HCT116 (cell line): ENCODE results near the gene HAPSTR1. TPM values are rescaled to one million over a fixed set of nuclear protein-coding genes. Genes with fewer than 3 reads are reported as not detected.

Source experiments
- ATAC-seq: fragments of 200-7000 bp; cut with Tn5 transposase; 2 replicates; pipeline ENCODE4 v1.9.1; 2020; ENCODE audit warnings: mild to moderate bottlenecking, moderate library complexity
- BruUV-seq: library from RNA; stranded (reverse); fragments of 400-500 nt; replicated peaks from 2 replicates; lab custom pipeline; 2021; lab: Mats Ljungman, UMichigan
- CTCF ChIA-PET: fragments of 300-600 bp; sonication (Branson Sonifier 250); formaldehyde crosslinking; loops from one replicate; lab custom pipeline; 2021; ENCODE audit warnings: antibody characterized with exemption; lab: Charles Lee
- POLR2A ChIA-PET: fragments of 300-600, 350-600 bp; sonication (Branson Sonifier 250); formaldehyde crosslinking; loops from one replicate; lab custom pipeline; 2021; ENCODE audit warnings: antibody characterized with exemption; lab: Charles Lee
- RAD21 ChIA-PET, 2 experiments: fragments of 300-600 bp; sonication (Branson Sonifier 250); formaldehyde crosslinking; loops; one replicate each; lab custom pipeline; 2023; ENCODE audit warnings: low total read pairs in 2 of 2; ENCODE audit not compliant: uncharacterized antibody in 2 of 2, unreplicated experiment in 2 of 2, low non-redundant PET in 1 of 2; lab: Charles Lee
- DNase-seq: peaks from one replicate; pipeline ENCODE4 v3.0.0-alpha.2; 2010; ENCODE audit warnings: low read depth, low spot score
- H2AFZ ChIP-seq: fragments of 200-600 bp; shearing (Covaris generic), sonication (generic); 2 replicates; pipeline ENCODE4 v1.6.1; 2017; ENCODE audit warnings: low read depth, mixed run types, mixed read lengths, antibody characterized with exemption, low read length; ENCODE audit not compliant: poor library complexity, severe bottlenecking
- H3K27ac ChIP-seq: 2 replicates; pipeline ENCODE4 v1.5.1; 2012; ENCODE audit warnings: low read depth, low read length
- H3K27me3 ChIP-seq: fragments of 200-600 bp; sonication (generic); 2 replicates; pipeline ENCODE4 v1.6.1; 2016; ENCODE audit warnings: mixed run types, low read length, mixed read lengths; ENCODE audit not compliant: insufficient read depth
- H3K36me3 ChIP-seq, 2 experiments: fragments of 200-500 bp in 1 of 2; fragments of 200-600 bp in 1 of 2; sonication (Bioruptor generic) in 1 of 2; sonication (generic) in 1 of 2; 2 replicates each; pipeline versions ENCODE4 v1.5.1 to v1.6.1; 2014 to 2016; ENCODE audit warnings: low read length in 2 of 2, inconsistent platforms in 1 of 2, mixed read lengths in 1 of 2, mixed run types in 1 of 2; ENCODE audit not compliant: insufficient read depth in 2 of 2, control insufficient read depth in 1 of 2
- H3K4me1 ChIP-seq, 2 experiments: fragments of 200-600 bp in 1 of 2; sonication (generic) in 1 of 2; 2 replicates each; pipeline versions ENCODE4 v1.5.1 to v1.6.1; 2012 to 2017; ENCODE audit warnings: low read length in 2 of 2, inconsistent platforms in 1 of 2, mild to moderate bottlenecking in 1 of 2, mixed read lengths in 1 of 2, mixed run types in 1 of 2, moderate library complexity in 1 of 2; ENCODE audit not compliant: insufficient read depth in 2 of 2, control insufficient read depth in 1 of 2
- H3K4me2 ChIP-seq: fragments of 200-600 bp; sonication (generic); 2 replicates; pipeline ENCODE4 v1.6.1; 2017; ENCODE audit warnings: mixed run types, low read length, mixed read lengths
- H3K4me3 ChIP-seq, 2 experiments: fragments of 200-600 bp in 1 of 2; sonication (generic) in 1 of 2; replicated peaks in 1 of 2; 2 replicates each; pipeline ENCODE4 v1.5.1; 2011 to 2016; ENCODE audit warnings: low read length in 2 of 2, control low read depth in 1 of 2, low read depth in 1 of 2, mild to moderate bottlenecking in 1 of 2, mixed read lengths in 1 of 2, mixed run types in 1 of 2
- H3K79me2 ChIP-seq: fragments of 200-600 bp; sonication (generic); 2 replicates; pipeline ENCODE4 v1.6.1; 2017; ENCODE audit warnings: mild to moderate bottlenecking, mixed run types, low read length, moderate library complexity, mixed read lengths; ENCODE audit not compliant: insufficient read depth
- H3K9ac ChIP-seq: fragments of 200-600 bp; sonication (generic); 2 replicates; pipeline ENCODE4 v1.6.1; 2016; ENCODE audit warnings: low read length, mixed read lengths
- H3K9me2 ChIP-seq: fragments of 200-600 bp; sonication (generic), shearing (Covaris generic); 2 replicates; pipeline ENCODE4 v1.6.1; 2017; ENCODE audit warnings: mixed run types, mild to moderate bottlenecking, moderate library complexity; ENCODE audit not compliant: insufficient read depth
- H3K9me3 ChIP-seq, 2 experiments: fragments of 200-500 bp in 1 of 2; fragments of 200-600 bp in 1 of 2; sonication (Bioruptor generic) in 1 of 2; sonication (generic) in 1 of 2; 2 replicates each; pipeline ENCODE4 v1.6.1; 2014 to 2017; ENCODE audit warnings: low read length in 2 of 2, mixed read lengths in 2 of 2, inconsistent platforms in 1 of 2, low read depth in 1 of 2, mild to moderate bottlenecking in 1 of 2, mixed run types in 1 of 2, moderate library complexity in 1 of 2; ENCODE audit not compliant: control insufficient read depth in 1 of 2, insufficient read depth in 1 of 2
- H4K20me1 ChIP-seq: fragments of 200-600 bp; sonication (generic), shearing (Covaris generic); 2 replicates; pipeline ENCODE4 v1.6.1; 2017; ENCODE audit warnings: mixed run types, mild to moderate bottlenecking, moderate library complexity; ENCODE audit not compliant: insufficient read depth
- POLR2AphosphoS5 ChIP-seq: IDR thresholded peaks from 2 replicates; pipeline ENCODE4 v1.6.1; 2011; ENCODE audit warnings: mild to moderate bottlenecking, low read depth, low read length, moderate library complexity
- RAD21 ChIP-seq: IDR thresholded peaks from 2 replicates; pipeline ENCODE4 v1.6.1; 2012; ENCODE audit warnings: low read depth, mild to moderate bottlenecking
- YY1 ChIP-seq: IDR thresholded peaks from 2 replicates; pipeline ENCODE4 v1.6.1; 2011; ENCODE audit warnings: low read length, low read depth, moderate library complexity, mild to moderate bottlenecking; ENCODE audit not compliant: insufficient replicate concordance; ENCODE audit errors: extremely low read depth
- intact Hi-C: fragments of 100-400 bp; cut with micrococcal nuclease; formaldehyde crosslinking; loops from 2 replicates; pipeline ENCODE4 v1.10.0; 2022
- total RNA-seq: library from RNA; stranded (reverse); gene quantifications from one replicate; pipeline ENCODE4 v1.2.1, GENCODE V29; 2021; ENCODE audit not compliant: unreplicated experiment
- TF ChIP-seq, protein P1 (sequence below), 3 experiments: fragments of 200-600 bp in 1 of 3; sonication (generic) in 1 of 3; IDR thresholded peaks in 2 of 3; conservative IDR thresholded peaks in 1 of 3; 2 replicates each; pipeline ENCODE4 v1.5.1; 2012 to 2017; ENCODE audit warnings: low read depth in 2 of 3, low read length in 2 of 3, antibody characterized with exemption in 1 of 3, borderline replicate concordance in 1 of 3, control low read depth in 1 of 3, mild to moderate bottlenecking in 1 of 3, mixed read lengths in 1 of 3, mixed run types in 1 of 3, moderate library complexity in 1 of 3; ENCODE audit not compliant: insufficient read depth in 1 of 3

Gene HAPSTR1
- total RNA-seq, 1 experiment from 2014 or later = 54.9 TPM

DNA sequence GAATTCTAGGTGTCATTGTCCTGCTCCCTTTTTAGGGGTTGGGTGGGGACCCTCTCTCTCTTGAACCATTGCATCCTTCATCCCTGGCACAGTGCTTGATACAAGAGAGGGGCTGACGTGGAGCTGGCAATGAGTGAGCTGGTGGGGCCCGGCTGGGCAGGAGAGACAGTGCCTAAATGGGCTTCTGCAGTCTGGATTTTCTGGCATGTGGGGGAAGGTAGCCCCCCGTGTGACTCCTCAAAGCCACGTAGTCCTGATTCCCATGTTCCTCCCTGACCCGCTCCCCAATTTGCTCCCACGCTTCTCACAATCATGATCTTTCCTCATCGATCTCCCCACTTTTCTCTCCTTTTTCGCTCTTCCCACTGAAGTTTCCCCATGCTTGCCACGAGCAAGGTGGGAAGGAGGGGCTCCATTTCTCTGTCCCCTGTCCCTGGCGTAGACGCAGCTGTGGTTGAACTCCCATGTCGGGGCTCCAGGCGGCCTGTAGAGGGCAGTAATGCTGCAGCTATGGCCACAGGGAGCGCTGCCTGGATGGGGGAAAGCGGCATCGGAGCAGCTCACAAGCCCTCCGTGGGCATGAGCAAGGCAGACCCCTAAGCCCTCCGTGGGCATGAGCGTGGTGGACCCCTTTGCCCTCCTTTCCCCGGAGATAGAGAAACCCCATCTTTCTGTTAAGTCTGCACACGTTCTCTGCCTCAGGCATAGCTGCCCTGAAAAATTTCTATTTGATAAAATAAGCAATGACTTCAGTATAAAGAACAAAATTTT is 47.5 kb downstream of the HAPSTR1 start:
- no peaks in the 10 kb centered on the region for H3K79me2 ChIP-seq
- TF ChIP-seq RAD21 (peak; percentile 75), YY1 (peak; percentile 23), POLR2AphosphoS5 (no peak)
- TF ChIP-seq, protein P1, sequence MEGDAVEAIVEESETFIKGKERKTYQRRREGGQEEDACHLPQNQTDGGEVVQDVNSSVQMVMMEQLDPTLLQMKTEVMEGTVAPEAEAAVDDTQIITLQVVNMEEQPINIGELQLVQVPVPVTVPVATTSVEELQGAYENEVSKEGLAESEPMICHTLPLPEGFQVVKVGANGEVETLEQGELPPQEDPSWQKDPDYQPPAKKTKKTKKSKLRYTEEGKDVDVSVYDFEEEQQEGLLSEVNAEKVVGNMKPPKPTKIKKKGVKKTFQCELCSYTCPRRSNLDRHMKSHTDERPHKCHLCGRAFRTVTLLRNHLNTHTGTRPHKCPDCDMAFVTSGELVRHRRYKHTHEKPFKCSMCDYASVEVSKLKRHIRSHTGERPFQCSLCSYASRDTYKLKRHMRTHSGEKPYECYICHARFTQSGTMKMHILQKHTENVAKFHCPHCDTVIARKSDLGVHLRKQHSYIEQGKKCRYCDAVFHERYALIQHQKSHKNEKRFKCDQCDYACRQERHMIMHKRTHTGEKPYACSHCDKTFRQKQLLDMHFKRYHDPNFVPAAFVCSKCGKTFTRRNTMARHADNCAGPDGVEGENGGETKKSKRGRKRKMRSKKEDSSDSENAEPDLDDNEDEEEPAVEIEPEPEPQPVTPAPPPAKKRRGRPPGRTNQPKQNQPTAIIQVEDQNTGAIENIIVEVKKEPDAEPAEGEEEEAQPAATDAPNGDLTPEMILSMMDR (IDR thresholded peaks at IDR 0.05 in 2 of 3, conservative IDR thresholded peaks at IDR 0.05 in 1 of 3; ENCODE audit: borderline replicate concordance in 1 of 3, insufficient read depth in 1 of 3, low read depth in 2 of 3, low read length in 2 of 3) = peak; percentile 73 to 98 (median 97)
- DNase-seq (peak; percentile 37), ATAC-seq (peak; percentile 85)
- CTCF ChIA-PET = interaction anchor here (1.0 to 3.0 kb wide), 14 partner anchors 8 to 1041 kb away, joined by 3 to 25 read pairs (median 5); partner anchors contain the start of genes ABAT and CARHSP1
- H4K20me1 ChIP-seq = no peaks in the 10 kb centered on the region
- BruUV-seq = no TSS peak
- POLR2A ChIA-PET = interaction anchor here (0.6 kb wide), 1 partner anchor 745 kb away, joined by 3 read pairs; no protein-coding TSS in a partner anchor
- no peaks in the 10 kb centered on the region for H3K36me3 ChIP-seq
- no peaks in the 10 kb centered on the region for H3K9me3 ChIP-seq
- no peak overlapping the region for H2AFZ ChIP-seq
- H3K4me2 ChIP-seq = peak overlapping the region; percentile 67
- intact Hi-C loops = no loop called here
- peak overlapping the region in 1 of 2 experiments; percentile 21; a peak in 2 of 4 replicates for H3K4me3 ChIP-seq
- peaks cover 0 to 13% of the 10 kb centered on the region in 2 experiments; a peak in 2 of 4 replicates for H3K4me1 ChIP-seq
- RAD21 ChIA-PET = interaction anchor here in 1 of 2 experiments (0.6 to 0.7 kb wide), 2 partner anchors 477 to 1042 kb away, joined by 3 to 5 read pairs; no protein-coding TSS in a partner anchor
- H3K27ac ChIP-seq = no peak overlapping the region
- no peaks in the 10 kb centered on the region for H3K9me2 ChIP-seq
- peaks cover 9% of the 10 kb centered on the region; the same call in 1 of the 2 replicates for H3K27me3 ChIP-seq
- H3K9ac ChIP-seq = no peak overlapping the region
